Globus pallidus (tissue), 1 donor: ENCODE measurements around the gene GHRL.
"Not testable (repeated sequence)": the region's sequence is repeated elsewhere in the genome, so short reads cannot be mapped to it uniquely, and the experiment has no call there.

Source experiments
- DNase-seq: peaks from one replicate; pipeline ENCODE4 v3.0.0-alpha.2; 2015; ENCODE audit warnings: low spot score

Gene GHRL

DNA sequence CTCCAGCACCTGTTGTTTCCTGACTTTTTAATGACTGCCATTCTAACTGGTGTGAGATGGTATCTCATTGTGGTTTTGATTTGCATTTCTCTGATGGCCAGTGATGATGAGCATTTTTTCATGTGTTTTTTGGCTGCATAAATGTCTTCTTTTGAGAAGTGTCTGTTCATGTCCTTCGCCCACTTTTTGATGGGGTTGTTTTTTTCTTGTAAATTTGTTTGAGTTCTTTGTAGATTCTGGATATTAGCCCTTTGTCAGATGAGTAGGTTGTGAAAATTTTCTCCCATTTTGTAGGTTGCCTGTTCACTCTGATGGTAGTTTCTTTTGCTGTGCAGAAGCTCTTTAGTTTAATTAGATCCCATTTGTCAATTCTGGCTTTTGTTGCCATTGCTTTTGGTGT, 5.3 kb upstream of the GHRL start:
- DNase-seq, result not testable (repeated sequence)

DNA sequence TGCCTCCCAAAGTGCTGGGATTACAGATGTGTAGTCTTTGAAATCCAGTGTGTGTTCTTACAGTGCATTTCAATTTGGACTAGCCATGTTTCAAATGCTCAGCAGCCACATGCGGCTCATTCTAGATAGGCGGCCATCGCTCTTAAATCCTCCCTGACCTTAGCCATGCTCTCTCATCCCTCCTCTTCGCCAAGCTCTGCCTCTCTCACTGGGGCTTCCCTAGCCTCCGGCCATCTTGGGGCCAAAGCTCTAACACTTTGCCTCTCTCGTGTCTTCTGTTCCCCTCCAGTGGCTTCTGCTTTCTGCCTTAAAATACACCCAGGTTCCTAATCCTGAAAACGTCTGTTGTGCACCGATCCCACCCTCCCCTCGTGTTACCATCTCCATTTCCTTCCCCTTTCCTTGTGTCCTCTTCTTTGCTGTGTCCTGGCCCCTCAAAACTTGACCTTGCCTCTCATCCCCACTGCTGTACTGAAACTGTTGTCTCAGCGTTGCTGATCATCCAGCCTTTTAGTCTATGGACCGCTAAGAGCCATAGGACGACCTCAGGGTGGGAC, 1.4 kb upstream of the GHRL start:
- DNase-seq, result no peak

DNA sequence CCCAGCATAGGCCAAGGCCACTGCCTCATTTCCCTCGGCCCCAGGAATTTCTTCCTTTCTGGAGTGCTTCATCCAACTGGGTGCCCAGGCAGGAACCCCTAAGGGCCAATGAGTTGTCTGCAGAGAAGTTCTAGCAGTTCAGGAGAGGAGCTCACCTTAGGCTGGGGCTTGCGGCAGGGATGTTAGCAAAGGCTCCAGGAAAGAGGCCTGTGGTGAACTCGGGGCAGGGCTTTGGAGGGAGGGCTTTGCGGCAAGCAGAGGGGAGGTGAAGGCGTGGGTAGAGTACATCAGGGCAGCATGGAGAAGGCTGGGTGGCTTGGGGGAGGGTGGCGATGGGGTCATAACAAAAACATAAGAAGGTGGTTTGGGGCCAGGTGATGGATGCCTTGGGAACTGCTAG, 1.1 kb downstream of the GHRL start:
- no peak for DNase-seq

DNA sequence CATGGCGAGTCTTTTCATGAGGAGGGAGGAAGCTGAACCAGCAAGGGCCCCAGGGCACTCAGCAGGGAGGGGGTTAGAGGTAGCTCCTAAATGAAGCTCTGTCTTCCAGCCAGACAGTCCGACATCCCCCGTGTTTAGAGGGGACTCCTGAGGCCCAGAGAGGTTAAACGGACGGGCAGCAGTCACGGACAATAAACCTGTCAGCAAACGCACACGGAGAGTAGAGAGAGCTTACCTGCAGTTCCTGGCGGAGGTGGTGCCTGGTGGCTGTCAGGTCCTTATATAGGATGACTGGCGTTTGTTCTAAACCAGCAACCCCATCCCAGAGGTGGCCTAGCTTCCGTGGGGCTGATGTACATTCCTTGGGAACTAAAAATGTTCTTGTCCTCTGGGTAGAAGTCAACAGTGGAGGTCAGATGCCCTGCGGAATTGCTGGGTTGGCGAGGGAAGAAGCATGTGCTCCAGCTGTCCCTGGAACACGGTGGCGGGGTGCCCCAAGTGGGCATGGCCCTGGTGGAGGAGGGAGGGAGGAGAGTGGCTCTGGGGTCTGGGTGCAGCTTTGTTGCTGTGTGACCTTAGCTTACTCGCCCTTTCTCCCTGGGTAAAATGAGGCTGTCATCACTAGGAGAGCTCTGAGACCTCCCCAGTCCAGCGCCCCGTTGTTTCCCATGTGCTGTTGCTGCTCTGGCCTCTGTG, 2.1 kb downstream of the GHRL start:
- DNase-seq, result no peak

DNA sequence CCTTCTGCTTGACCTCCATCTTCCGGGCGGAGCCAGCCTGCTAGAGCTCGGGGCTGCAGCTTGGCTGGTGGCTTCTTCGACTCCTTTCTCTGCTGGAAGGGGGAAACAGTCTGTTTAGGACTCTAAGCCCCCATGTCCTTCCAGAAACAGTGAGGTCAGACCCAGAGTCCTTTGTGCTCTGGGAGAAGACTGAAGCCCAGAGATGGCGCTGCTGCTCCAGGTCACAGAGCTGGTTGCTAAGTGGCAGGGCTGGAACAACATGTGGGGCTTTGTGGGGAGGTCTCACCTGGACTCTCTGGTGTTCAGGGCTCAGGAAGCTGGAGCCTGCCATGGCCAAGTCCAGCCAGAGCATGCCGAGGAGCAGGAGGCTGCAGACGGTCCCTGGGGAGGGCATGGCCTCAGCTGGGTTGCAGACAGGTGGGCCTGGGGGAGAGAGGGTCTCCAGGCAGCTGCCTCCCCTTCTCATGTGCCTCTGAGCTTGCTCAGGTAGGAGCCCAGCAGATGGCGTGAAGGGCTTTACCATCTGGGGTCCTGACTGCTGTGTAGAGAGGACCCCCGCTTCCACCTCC, 2.9 kb downstream of the GHRL start:
- no peak for DNase-seq

DNA sequence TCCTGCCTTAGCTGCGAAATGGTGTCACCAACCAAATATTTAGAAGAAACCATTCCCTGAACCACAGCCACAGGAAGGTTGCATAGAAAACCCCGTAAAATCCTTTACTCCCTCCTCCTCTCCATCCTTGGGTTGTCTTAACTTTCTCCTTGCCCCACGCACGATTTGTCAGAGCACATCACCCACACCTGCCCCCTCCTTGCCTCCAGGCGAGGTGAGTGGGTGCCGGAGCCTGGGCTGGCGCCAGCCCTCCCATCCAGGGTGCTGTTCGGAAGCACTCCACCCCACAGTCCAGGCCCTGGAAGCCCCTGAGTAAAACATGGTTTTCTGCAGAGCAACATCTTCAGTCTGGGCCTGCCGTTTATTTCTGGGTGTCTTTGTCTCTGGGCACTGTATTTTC, 3.7 kb downstream of the GHRL start:
- DNase-seq, result no peak

DNA sequence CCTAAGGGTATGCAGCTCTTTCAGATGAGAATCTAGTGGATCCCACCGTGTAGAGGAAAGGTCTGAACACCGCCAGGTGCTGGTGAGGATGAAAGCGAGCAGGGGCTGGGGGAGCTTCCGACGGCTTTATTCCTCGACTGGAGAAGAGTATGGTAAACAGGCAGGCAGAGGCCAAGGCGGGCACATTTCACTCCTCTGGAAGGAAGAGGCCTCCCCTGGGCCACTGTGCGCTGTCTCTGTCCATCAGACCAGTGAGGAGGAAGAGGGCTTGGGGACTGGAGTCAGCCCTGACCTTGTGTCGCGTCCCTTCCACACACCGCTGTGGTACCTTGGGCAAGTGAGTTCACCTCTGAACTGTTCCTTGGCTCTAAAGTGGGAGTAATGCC, 4.2 kb downstream of the GHRL start:
- DNase-seq, result no peak

DNA sequence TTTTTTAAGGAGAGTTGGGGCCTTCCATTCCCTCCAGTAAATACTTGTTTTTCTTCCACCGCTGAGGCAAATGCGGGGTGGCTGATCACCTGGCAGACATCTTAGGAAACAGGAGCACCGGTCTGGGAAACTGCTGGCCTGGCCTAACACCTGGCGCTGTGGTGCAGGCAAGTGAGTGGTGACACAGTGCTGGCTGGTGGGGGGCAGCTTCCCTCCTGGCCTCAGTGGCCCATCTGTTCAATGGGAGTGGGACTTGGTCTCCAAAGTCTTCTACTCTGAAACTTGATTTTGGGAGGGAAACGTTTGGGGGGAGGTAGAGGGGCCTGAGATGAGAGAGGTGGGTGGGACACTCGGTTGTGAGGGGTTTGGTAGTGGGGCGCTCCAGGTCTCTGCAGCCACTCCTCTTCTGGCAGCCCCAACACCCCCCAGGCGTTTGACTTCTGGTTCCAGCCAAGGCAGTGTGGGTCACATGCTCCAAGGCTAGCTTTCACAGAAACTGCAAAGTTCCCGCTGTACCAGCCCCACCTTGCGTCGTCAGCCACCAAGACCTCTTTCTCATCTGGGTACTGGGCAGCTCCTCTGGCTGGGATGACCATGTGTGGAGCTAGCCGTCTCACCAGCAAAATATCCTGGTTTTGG, 4.7 kb downstream of the GHRL start:
- no peak for DNase-seq

DNA sequence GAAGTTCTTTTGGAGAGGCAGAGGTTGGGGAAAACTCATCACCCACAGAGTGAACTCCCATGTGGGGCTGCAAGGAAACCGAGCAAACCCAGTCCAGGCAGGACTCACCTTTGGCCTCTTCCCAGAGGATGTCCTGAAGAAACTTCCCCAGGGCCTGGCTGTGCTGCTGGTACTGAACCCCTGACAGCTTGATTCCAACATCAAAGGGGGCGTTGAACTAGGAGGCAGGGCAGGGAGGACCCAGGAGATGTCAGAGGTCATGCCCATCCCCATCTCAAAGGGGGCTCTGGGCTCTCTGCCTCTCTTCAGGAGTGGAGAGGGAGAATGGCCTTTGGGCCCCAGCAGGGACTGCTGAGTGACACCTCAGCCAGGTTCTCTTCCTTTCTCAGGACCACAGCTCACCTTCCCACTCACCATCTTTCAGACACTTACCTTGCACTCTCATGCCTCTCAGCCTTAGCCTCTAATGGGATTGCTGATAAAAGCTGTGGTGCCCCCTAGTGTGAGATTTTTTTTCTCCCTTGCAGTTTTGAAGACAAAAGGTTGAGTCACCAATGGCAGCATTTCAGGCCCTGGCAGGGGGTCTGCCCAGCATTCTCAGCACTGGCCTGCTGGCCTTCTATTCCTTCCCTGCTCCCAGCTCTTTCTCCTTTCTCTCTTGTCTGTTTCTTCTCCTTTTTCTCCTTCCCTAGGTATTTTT, 6.0 kb downstream of the GHRL start:
- DNase-seq, result peak; percentile 40

DNA sequence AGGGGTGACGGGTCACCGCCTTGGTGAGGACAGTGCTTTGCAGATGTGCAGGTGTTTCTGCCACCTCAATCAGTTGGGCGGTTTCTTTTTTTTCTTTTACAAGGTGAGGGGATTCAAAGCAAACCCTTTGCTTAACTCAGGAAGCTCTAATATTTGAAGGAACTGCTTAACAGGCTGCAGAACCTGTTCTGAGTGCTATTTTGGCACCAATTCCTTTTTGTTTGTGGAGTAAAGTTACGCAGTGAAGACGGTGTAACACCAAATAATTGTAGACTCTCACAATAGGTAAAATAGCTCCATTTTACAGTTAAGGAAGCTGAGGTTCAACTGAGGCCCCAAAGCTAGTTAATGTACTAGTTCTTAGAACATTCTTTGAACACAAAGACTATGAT, 6.6 kb downstream of the GHRL start:
- DNase-seq, result no peak

DNA sequence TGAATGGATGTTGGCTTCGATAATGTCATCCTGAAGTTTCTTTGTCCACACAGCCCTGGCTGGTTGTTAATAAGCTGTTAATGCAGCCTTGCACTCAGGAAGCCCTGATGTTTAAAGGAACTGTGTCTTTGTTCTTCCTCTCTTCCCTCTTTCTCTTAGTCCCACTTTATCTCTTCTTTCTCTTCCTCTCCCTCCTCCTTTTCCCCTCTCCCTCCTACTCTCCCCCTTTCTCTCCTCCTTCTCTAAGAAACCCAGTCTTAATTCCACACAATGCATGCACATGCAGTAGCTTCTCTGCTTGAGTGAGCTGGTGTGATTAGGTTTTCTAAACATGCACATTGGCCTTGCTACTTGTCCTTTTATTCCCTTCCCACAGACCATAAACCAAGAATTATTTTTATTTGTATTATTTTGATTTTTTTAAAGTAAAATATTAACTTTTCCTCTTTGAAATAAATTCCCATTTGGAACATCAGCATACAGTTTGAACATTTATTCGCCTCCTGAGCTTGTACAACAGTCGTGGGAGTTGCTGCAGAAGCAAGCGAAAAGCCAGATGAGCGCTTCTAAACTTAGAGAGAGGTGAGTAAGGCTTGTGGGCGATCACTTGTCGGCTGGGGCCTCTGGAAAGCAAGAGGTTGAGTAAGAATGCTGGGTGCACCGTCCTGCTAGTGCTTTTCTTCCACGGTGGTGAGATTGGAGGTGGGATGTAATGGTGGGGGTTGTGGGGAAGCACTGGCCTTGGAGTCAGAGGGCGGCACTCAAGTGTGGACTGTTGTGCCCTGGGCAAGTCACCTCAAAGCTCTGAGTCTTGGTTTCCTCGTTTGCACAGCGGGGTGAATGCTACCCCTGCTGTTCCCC, 7.2 kb downstream of the GHRL start:
- DNase-seq, result no peak

DNA sequence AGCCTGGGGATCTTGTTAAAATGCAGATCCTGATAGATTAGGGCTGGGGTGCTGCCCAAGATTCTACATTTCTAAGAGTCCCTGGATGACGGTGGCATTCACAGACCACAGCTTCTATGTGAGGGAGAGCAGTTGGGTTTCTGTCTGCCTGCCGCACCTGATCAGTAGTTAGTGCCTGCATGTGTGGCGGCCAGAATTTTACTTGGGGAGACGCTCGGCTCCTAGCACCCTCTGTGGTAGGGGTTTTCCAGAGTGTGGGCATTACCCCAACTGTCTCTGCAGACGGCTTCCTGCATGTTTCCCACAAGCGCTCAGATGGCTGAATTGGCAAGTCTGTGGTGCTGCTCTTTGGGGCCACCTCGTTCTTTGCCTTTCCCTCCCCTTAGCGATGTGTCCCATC, 8.3 kb downstream of the GHRL start:
- no peak for DNase-seq

DNA sequence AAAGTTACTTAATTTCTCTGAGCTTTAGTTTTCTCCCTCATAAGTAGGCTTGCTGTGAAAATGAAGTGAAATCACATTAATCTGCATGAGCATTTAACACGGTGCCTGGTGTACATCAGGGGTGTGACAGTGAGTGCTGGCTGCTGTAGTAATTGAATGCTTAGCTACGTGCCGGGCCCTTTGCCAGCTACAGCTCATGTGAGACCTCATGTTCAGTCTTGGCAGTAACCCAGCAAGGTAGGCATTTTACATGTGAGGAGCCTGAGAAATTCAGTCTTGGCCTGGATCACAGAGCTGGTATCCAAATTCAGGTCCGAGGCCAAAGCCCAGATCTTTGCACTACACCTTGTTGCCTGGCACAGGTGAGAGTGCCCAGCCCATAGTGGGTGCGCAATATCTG, 9.1 kb downstream of the GHRL start:
- DNase-seq, result no peak

DNA sequence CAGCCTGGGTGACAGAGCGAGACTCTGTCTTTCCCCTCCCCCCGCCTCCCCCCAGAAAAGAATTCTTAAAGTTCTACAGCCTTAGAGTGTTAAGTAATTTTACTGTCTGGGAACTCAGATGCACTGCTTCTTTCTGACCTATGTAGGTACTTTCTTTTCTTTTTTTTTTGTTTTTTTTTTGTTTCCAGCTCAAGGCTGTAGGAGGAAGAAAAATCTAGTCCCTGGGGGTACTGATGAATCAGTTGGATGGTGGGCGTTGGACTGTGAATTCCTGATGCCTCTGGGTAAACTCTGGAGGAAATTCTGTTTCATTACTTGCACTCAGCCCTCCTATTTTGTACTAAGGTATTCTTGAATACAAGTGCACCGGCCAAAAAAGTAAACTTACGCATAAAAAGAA, 10.8 kb downstream of the GHRL start:
- no peak for DNase-seq

DNA sequence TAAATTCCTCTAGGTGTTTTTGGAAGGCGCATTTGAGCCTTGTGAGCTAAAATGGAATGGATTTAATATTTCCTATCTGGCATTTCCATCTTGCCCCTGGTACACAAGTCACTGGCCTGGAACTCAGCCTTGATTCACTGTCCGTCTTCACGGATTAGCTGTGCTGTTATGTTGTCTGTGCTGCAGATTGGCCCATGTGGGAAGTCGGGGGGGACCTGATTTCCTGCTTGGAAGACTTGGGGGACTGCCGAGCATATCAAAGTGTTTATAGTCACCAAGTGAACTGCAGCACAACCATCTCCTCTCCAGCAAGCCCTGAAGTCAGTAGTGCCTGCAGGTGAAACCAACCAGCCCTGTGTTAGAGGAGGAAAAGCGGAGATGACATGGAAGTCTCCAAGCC, 12.2 kb downstream of the GHRL start:
- DNase-seq, result no peak

DNA sequence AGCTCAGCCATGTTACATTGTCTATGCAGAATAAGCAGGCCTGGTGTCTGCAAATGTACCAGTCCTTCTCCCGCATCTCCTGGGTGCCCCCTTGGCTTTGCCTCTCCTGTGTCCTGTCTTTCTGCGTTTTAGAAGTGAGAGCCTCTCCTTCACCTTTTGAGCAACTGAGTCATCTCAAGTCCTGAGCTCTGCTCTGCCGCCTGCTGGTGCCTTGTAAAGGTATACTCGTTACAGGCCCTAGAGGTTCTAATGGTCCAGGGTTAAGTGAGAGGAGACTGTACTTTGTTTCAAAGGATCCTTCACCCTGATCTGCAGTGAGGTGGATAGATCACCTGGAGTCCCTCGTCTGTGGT, 12.6 kb downstream of the GHRL start:
- no peak for DNase-seq

DNA sequence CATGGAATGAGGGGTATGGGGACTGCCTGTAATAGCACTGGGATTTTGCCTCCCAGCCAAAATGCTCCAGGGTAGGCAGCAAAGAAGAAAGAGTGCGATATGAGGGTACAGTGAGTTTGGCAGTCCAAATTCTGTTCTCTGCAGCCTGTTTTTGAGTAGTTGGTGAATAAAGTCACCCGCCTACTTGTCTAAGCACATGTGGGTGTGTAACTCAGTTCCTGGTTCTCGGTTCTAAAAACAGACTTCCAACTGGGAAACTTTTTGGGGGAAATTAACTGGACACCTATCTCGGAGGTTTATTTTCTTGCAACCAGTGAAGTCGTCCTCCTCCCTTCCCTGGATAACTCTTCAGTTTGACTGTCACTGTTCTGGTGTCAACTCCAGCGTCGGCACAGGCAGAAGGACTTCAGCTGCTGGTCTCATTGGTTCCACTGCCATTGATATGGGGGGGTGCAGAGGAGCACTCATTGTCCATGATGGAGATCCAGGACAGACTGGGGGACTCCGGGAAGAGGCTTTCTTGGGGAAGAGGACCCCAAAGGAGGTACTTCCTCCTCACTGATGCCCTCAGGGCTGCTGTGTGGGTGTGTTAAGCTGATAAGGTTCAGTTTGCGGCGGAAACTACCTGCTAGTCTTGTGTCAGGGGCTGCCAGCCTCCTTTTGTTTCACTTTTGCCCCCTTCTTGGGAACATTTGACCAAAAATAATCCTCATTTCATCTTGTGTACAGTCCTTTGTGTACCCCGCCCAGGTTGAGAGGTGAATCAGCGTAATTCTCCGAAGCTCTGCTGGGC, 13.2 kb downstream of the GHRL start:
- no peak for DNase-seq

DNA sequence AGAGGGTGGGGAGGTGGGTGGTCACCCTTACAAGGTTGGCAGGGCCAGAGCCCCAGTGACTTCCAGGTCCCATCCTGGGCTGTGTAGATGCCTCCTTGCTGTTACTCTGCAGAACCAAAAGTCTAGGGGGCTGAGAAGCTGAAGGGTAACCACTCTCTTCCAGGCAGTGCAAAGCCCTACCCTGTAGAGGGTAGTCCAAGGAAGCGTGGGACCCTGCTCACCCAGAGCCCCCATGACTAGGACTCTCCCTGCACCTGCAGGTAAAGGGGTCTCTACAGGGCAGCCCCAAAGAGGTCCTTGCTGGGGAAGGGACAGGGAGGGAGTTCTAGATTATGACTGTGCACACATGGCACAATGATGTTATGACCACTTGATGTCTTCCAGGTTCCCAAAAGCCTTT, 14.2 kb downstream of the GHRL start:
- DNase-seq, result no peak

DNA sequence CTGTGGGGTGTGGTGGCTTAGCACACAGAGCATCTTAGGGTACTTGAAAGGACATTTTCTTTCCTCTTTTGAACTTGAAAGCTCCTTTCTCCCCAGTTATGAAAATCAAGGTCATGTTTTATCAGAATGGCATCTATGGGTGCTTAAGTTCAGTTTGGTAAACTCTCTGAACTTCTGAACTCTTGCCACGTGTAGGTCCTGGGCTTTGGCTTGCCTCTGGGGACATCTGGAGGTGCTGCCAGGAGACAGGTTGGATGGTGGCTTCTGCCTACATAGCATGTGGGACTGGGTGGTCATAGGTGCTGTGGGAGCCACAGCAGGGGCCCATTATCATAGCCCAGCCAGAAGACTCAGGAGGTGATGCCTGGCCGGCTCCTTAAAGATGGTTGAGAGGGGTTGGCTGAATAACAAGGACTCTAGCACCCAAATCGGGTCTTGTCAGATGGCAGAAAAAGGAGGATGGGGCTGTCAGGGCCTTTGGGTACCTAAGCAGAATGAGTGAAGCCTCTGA, 15.6 kb downstream of the GHRL start:
- DNase-seq, result no peak

DNA sequence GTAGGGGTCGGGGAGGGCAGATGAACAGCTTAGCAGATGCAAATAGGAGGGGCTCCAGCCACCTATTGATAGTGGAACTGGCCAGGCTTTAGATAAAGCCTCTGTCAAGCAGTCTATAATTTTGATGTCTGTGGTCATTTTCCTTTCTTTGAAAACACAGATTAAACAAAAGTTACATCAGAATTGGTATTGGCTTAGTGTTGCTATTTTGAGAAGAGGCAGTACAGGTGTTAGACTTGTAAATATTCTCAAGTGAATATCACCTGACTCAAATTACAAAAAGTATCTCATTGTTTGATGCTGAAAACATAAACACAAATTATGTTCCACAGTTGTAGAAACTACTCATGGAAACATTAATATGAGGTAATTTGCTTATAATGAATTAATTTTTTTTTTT, 18.1 kb downstream of the GHRL start:
- DNase-seq, result no peak

DNA sequence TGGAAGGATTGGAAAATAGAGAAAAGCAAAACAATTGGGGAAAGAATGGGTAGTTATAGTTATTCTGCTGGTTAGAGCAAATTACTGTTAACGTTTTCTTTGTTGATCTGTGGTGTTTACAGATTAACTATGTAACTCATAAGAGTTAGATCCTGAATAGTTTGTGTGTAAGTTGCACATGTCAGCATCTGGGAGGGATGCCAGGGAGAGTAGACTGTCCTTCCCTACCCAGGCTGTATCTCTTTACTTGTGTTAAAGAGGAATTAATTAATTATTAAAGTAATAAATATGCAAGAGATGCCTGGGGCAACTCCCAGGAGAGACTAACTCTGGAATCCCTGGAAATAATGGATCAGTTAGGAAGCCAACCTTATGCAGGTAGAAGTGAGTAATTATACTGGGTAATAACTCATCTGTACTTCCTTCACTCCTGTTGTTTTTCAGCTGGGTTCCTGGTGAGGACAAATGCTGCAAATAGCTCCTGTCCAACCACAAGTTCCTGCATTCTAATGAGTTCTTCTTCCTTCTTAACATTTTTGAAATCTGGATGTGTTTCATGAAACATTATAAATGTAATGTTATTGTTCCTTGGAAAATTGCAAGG, 18.9 kb downstream of the GHRL start:
- no peak for DNase-seq
